ENCODE results near the gene FKBP3.

- TF ChIP-seq CREB1 (IDR thresholded peaks at IDR 0.05): no peak
- TF ChIP-seq, protein P1, sequence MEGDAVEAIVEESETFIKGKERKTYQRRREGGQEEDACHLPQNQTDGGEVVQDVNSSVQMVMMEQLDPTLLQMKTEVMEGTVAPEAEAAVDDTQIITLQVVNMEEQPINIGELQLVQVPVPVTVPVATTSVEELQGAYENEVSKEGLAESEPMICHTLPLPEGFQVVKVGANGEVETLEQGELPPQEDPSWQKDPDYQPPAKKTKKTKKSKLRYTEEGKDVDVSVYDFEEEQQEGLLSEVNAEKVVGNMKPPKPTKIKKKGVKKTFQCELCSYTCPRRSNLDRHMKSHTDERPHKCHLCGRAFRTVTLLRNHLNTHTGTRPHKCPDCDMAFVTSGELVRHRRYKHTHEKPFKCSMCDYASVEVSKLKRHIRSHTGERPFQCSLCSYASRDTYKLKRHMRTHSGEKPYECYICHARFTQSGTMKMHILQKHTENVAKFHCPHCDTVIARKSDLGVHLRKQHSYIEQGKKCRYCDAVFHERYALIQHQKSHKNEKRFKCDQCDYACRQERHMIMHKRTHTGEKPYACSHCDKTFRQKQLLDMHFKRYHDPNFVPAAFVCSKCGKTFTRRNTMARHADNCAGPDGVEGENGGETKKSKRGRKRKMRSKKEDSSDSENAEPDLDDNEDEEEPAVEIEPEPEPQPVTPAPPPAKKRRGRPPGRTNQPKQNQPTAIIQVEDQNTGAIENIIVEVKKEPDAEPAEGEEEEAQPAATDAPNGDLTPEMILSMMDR (IDR thresholded peaks at IDR 0.05; ENCODE audit: control extremely low read depth in 1 of 3, insufficient read depth in 1 of 3, low read depth in 1 of 3, low read length in 3 of 3): no peak
- no peak for TF ChIP-seq POLR2AphosphoS5 (IDR thresholded peaks at IDR 0.05; ENCODE audit: low read depth, low read length)
- TF ChIP-seq HDAC2 (IDR thresholded peaks at IDR 0.05; ENCODE audit: borderline replicate concordance in 1 of 2, low read depth in 2 of 2, low read length in 2 of 2): no peak
- TF ChIP-seq KDM1A (IDR thresholded peaks at IDR 0.05; ENCODE audit: borderline replicate concordance, low read length): no peak
- TF ChIP-seq EGR1 (IDR thresholded peaks at IDR 0.05; ENCODE audit: borderline replicate concordance, low read depth, low read length): no peak
- TF ChIP-seq RAD21 (IDR thresholded peaks at IDR 0.05 in 1 of 2, conservative IDR thresholded peaks at IDR 0.05 in 1 of 2; ENCODE audit: low read depth in 2 of 2, low read length in 2 of 2): no peak
- TF ChIP-seq CHD1 (IDR thresholded peaks at IDR 0.05; ENCODE audit: low read depth, low read length): no peak
These were observed 11.0 kb downstream of the FKBP3 start for GRCh38 chr14:45123271-45123670.

All from H1 (cell line).